HCT116 (cell line): ENCODE results near the gene SSTR3. TPM values are rescaled to one million over a fixed set of nuclear protein-coding genes. Genes with fewer than 3 reads are reported as not detected.

Experiments
- ATAC-seq: fragments of 200-7000 bp; cut with Tn5 transposase; 2 replicates; pipeline ENCODE4 v1.9.1; 2020; ENCODE audit warnings: mild to moderate bottlenecking, moderate library complexity
- BruUV-seq: library from RNA; stranded (reverse); fragments of 400-500 nt; replicated peaks from 2 replicates; lab custom pipeline; 2021; lab: Mats Ljungman, UMichigan
- CTCF ChIA-PET: fragments of 300-600 bp; sonication (Branson Sonifier 250); formaldehyde crosslinking; loops from one replicate; lab custom pipeline; 2021; ENCODE audit warnings: antibody characterized with exemption; lab: Charles Lee
- POLR2A ChIA-PET: fragments of 300-600, 350-600 bp; sonication (Branson Sonifier 250); formaldehyde crosslinking; loops from one replicate; lab custom pipeline; 2021; ENCODE audit warnings: antibody characterized with exemption; lab: Charles Lee
- RAD21 ChIA-PET, 2 experiments: fragments of 300-600 bp; sonication (Branson Sonifier 250); formaldehyde crosslinking; loops; one replicate each; lab custom pipeline; 2023; ENCODE audit warnings: low total read pairs in 2 of 2; ENCODE audit not compliant: uncharacterized antibody in 2 of 2, unreplicated experiment in 2 of 2, low non-redundant PET in 1 of 2; lab: Charles Lee
- DNase-seq: peaks from one replicate; pipeline ENCODE4 v3.0.0-alpha.2; 2010; ENCODE audit warnings: low read depth, low spot score
- H2AFZ ChIP-seq: fragments of 200-600 bp; shearing (Covaris generic), sonication (generic); 2 replicates; pipeline ENCODE4 v1.6.1; 2017; ENCODE audit warnings: low read depth, mixed run types, mixed read lengths, antibody characterized with exemption, low read length; ENCODE audit not compliant: poor library complexity, severe bottlenecking
- H3K27ac ChIP-seq: 2 replicates; pipeline ENCODE4 v1.5.1; 2012; ENCODE audit warnings: low read depth, low read length
- H3K27me3 ChIP-seq: fragments of 200-600 bp; sonication (generic); 2 replicates; pipeline ENCODE4 v1.6.1; 2016; ENCODE audit warnings: mixed run types, low read length, mixed read lengths; ENCODE audit not compliant: insufficient read depth
- H3K36me3 ChIP-seq, 2 experiments: fragments of 200-500 bp in 1 of 2; fragments of 200-600 bp in 1 of 2; sonication (Bioruptor generic) in 1 of 2; sonication (generic) in 1 of 2; 2 replicates each; pipeline versions ENCODE4 v1.5.1 to v1.6.1; 2014 to 2016; ENCODE audit warnings: low read length in 2 of 2, inconsistent platforms in 1 of 2, mixed read lengths in 1 of 2, mixed run types in 1 of 2; ENCODE audit not compliant: insufficient read depth in 2 of 2, control insufficient read depth in 1 of 2
- H3K4me1 ChIP-seq, 2 experiments: fragments of 200-600 bp in 1 of 2; sonication (generic) in 1 of 2; 2 replicates each; pipeline versions ENCODE4 v1.5.1 to v1.6.1; 2012 to 2017; ENCODE audit warnings: low read length in 2 of 2, inconsistent platforms in 1 of 2, mild to moderate bottlenecking in 1 of 2, mixed read lengths in 1 of 2, mixed run types in 1 of 2, moderate library complexity in 1 of 2; ENCODE audit not compliant: insufficient read depth in 2 of 2, control insufficient read depth in 1 of 2
- H3K4me2 ChIP-seq: fragments of 200-600 bp; sonication (generic); 2 replicates; pipeline ENCODE4 v1.6.1; 2017; ENCODE audit warnings: mixed run types, low read length, mixed read lengths
- H3K4me3 ChIP-seq, 2 experiments: fragments of 200-600 bp in 1 of 2; sonication (generic) in 1 of 2; replicated peaks in 1 of 2; 2 replicates each; pipeline ENCODE4 v1.5.1; 2011 to 2016; ENCODE audit warnings: low read length in 2 of 2, control low read depth in 1 of 2, low read depth in 1 of 2, mild to moderate bottlenecking in 1 of 2, mixed read lengths in 1 of 2, mixed run types in 1 of 2
- H3K79me2 ChIP-seq: fragments of 200-600 bp; sonication (generic); 2 replicates; pipeline ENCODE4 v1.6.1; 2017; ENCODE audit warnings: mild to moderate bottlenecking, mixed run types, low read length, moderate library complexity, mixed read lengths; ENCODE audit not compliant: insufficient read depth
- H3K9ac ChIP-seq: fragments of 200-600 bp; sonication (generic); 2 replicates; pipeline ENCODE4 v1.6.1; 2016; ENCODE audit warnings: low read length, mixed read lengths
- H3K9me2 ChIP-seq: fragments of 200-600 bp; sonication (generic), shearing (Covaris generic); 2 replicates; pipeline ENCODE4 v1.6.1; 2017; ENCODE audit warnings: mixed run types, mild to moderate bottlenecking, moderate library complexity; ENCODE audit not compliant: insufficient read depth
- H3K9me3 ChIP-seq, 2 experiments: fragments of 200-500 bp in 1 of 2; fragments of 200-600 bp in 1 of 2; sonication (Bioruptor generic) in 1 of 2; sonication (generic) in 1 of 2; 2 replicates each; pipeline ENCODE4 v1.6.1; 2014 to 2017; ENCODE audit warnings: low read length in 2 of 2, mixed read lengths in 2 of 2, inconsistent platforms in 1 of 2, low read depth in 1 of 2, mild to moderate bottlenecking in 1 of 2, mixed run types in 1 of 2, moderate library complexity in 1 of 2; ENCODE audit not compliant: control insufficient read depth in 1 of 2, insufficient read depth in 1 of 2
- H4K20me1 ChIP-seq: fragments of 200-600 bp; sonication (generic), shearing (Covaris generic); 2 replicates; pipeline ENCODE4 v1.6.1; 2017; ENCODE audit warnings: mixed run types, mild to moderate bottlenecking, moderate library complexity; ENCODE audit not compliant: insufficient read depth
- CBX3 ChIP-seq: IDR thresholded peaks from 2 replicates; pipeline ENCODE4 v1.6.1; 2012; ENCODE audit warnings: low read depth
- ELF1 ChIP-seq: IDR thresholded peaks from 2 replicates; pipeline ENCODE4 v1.6.1; 2012; ENCODE audit warnings: low read depth, borderline replicate concordance
- JUND ChIP-seq: IDR thresholded peaks from 2 replicates; pipeline ENCODE4 v1.6.1; 2012
- POLR2A ChIP-seq: IDR thresholded peaks from 2 replicates; pipeline ENCODE4 v1.7.0; 2011; ENCODE audit warnings: borderline replicate concordance; ENCODE audit not compliant: insufficient read depth, insufficient read length; ENCODE audit errors: extremely low read depth
- RAD21 ChIP-seq: IDR thresholded peaks from 2 replicates; pipeline ENCODE4 v1.6.1; 2012; ENCODE audit warnings: low read depth, mild to moderate bottlenecking
- SP1 ChIP-seq: IDR thresholded peaks from 2 replicates; pipeline ENCODE4 v1.6.1; 2012; ENCODE audit warnings: low read depth
- TCF7L2 ChIP-seq: IDR thresholded peaks from 2 replicates; pipeline ENCODE4 v1.7.0; 2011; ENCODE audit warnings: borderline replicate concordance, inconsistent platforms; ENCODE audit not compliant: insufficient read depth, insufficient read length; ENCODE audit errors: extremely low read depth
- YY1 ChIP-seq: IDR thresholded peaks from 2 replicates; pipeline ENCODE4 v1.6.1; 2011; ENCODE audit warnings: low read length, low read depth, moderate library complexity, mild to moderate bottlenecking; ENCODE audit not compliant: insufficient replicate concordance; ENCODE audit errors: extremely low read depth
- ZFX ChIP-seq: fragments of 450-650 bp; IDR thresholded peaks from 2 replicates; pipeline ENCODE4 v1.6.1; 2017
- ZNF274 ChIP-seq: fragments of 200-500 bp; sonication (Bioruptor generic); IDR thresholded peaks from 2 replicates; pipeline ENCODE4 v1.6.1; 2014; ENCODE audit warnings: mild to moderate bottlenecking, low read depth, low read length, inconsistent platforms
- intact Hi-C: fragments of 100-400 bp; cut with micrococcal nuclease; formaldehyde crosslinking; loops from 2 replicates; pipeline ENCODE4 v1.10.0; 2022
- total RNA-seq: library from RNA; stranded (reverse); gene quantifications from one replicate; pipeline ENCODE4 v1.2.1, GENCODE V29; 2021; ENCODE audit not compliant: unreplicated experiment
- TF ChIP-seq, protein P1 (sequence below), 3 experiments: fragments of 200-600 bp in 1 of 3; sonication (generic) in 1 of 3; IDR thresholded peaks in 2 of 3; conservative IDR thresholded peaks in 1 of 3; 2 replicates each; pipeline ENCODE4 v1.5.1; 2012 to 2017; ENCODE audit warnings: low read depth in 2 of 3, low read length in 2 of 3, antibody characterized with exemption in 1 of 3, borderline replicate concordance in 1 of 3, control low read depth in 1 of 3, mild to moderate bottlenecking in 1 of 3, mixed read lengths in 1 of 3, mixed run types in 1 of 3, moderate library complexity in 1 of 3; ENCODE audit not compliant: insufficient read depth in 1 of 3
- TF ChIP-seq, protein P2 (sequence below): IDR thresholded peaks from 2 replicates; pipeline ENCODE4 v1.6.1; 2012

Gene SSTR3
- total RNA-seq, 1 experiment from 2014 or later: not detected

GRCh38 chr22:37166675-37167066 lies 45.6 kb downstream of the SSTR3 start:
- intact Hi-C loops: loop anchor here (1.0 kb wide), 2 partner anchors 32 to 93 kb away; no protein-coding TSS in a partner anchor
- Histone ChIP-seq H3K9me2 (no peaks in the 10 kb centered on the region), H3K4me1 (peaks cover 0 to 21% of the 10 kb centered on the region in 2 experiments; a peak in 2 of 4 replicates), H3K9ac (peak overlapping the region; percentile 46), H3K36me3 (no peaks in the 10 kb centered on the region), H2AFZ (no peak overlapping the region), H3K4me2 (peak overlapping the region; percentile 68), H4K20me1 (no peaks in the 10 kb centered on the region), H3K4me3 (peak overlapping the region in 1 of 2 experiments; percentile 36; a peak in 1 of 4 replicates), H3K9me3 (no peaks in the 10 kb centered on the region; a peak in 1 of 4 replicates), H3K27me3 (no peaks in the 10 kb centered on the region), H3K27ac (no peak overlapping the region; the same call in 1 of the 2 replicates), H3K79me2 (no peaks in the 10 kb centered on the region)
- DNase-seq (no peak), ATAC-seq (peak; percentile 97)
- CTCF ChIA-PET: interaction anchor here (0.7 to 2.0 kb wide), 3 partner anchors 31 to 96 kb away, joined by 4 to 14 read pairs (median 5); no protein-coding TSS in a partner anchor
- RAD21 ChIA-PET: interaction anchor here in 1 of 2 experiments (1.4 kb wide), 1 partner anchor 31 kb away, joined by 5 read pairs; no protein-coding TSS in a partner anchor
- BruUV-seq: no TSS peak
- POLR2A ChIA-PET: interaction anchor here (0.8 kb wide), 1 partner anchor 33 kb away, joined by 4 read pairs; no protein-coding TSS in a partner anchor
- TF ChIP-seq TCF7L2: no peak
- TF ChIP-seq ELF1: no peak
- peak; percentile 94 for TF ChIP-seq RAD21
- TF ChIP-seq ZNF274: no peak
- TF ChIP-seq YY1: no peak
- no peak for TF ChIP-seq POLR2A
- TF ChIP-seq ZFX: no peak
- no peak for TF ChIP-seq CBX3
- TF ChIP-seq JUND: no peak
- TF ChIP-seq, protein P1, sequence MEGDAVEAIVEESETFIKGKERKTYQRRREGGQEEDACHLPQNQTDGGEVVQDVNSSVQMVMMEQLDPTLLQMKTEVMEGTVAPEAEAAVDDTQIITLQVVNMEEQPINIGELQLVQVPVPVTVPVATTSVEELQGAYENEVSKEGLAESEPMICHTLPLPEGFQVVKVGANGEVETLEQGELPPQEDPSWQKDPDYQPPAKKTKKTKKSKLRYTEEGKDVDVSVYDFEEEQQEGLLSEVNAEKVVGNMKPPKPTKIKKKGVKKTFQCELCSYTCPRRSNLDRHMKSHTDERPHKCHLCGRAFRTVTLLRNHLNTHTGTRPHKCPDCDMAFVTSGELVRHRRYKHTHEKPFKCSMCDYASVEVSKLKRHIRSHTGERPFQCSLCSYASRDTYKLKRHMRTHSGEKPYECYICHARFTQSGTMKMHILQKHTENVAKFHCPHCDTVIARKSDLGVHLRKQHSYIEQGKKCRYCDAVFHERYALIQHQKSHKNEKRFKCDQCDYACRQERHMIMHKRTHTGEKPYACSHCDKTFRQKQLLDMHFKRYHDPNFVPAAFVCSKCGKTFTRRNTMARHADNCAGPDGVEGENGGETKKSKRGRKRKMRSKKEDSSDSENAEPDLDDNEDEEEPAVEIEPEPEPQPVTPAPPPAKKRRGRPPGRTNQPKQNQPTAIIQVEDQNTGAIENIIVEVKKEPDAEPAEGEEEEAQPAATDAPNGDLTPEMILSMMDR (IDR thresholded peaks at IDR 0.05 in 2 of 3, conservative IDR thresholded peaks at IDR 0.05 in 1 of 3; ENCODE audit: borderline replicate concordance in 1 of 3, insufficient read depth in 1 of 3, low read depth in 2 of 3, low read length in 2 of 3): peak; percentile 92 to 94 (median 93)
- TF ChIP-seq SP1: no peak
- TF ChIP-seq, protein P2, sequence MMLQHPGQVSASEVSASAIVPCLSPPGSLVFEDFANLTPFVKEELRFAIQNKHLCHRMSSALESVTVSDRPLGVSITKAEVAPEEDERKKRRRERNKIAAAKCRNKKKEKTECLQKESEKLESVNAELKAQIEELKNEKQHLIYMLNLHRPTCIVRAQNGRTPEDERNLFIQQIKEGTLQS: no peak
